BLaER1 (cell line): ENCODE results near the gene EEF1G.
A peak's percentile ranks its signal among the peaks of the same experiment; 100 is the strongest.
"Not testable (repeated sequence)": the region's sequence is repeated elsewhere in the genome, so short reads cannot be mapped to it uniquely, and the experiment has no call there.

Source experiments
- H3K27ac ChIP-seq: shearing (Covaris generic); formaldehyde crosslinking; 2 replicates; pipeline ENCODE4 v1.8.1; 2022
- H3K27me3 ChIP-seq: shearing (Covaris generic); formaldehyde crosslinking; 2 replicates; pipeline ENCODE4 v1.8.1; 2022
- H3K36me3 ChIP-seq: shearing (Covaris generic); formaldehyde crosslinking; 2 replicates; pipeline ENCODE4 v1.8.1; 2022
- H3K4me1 ChIP-seq: shearing (Covaris generic); formaldehyde crosslinking; 2 replicates; pipeline ENCODE4 v1.8.1; 2022
- H3K4me2 ChIP-seq: shearing (Covaris generic); formaldehyde crosslinking; 2 replicates; pipeline ENCODE4 v1.8.1; 2022
- H3K4me3 ChIP-seq: shearing (Covaris generic); formaldehyde crosslinking; 2 replicates; pipeline ENCODE4 v1.8.1; 2022
- H3K9ac ChIP-seq: shearing (Covaris generic); formaldehyde crosslinking; 2 replicates; pipeline ENCODE4 v1.8.1; 2022
- H3K9me3 ChIP-seq: shearing (Covaris generic); formaldehyde crosslinking; 2 replicates; pipeline ENCODE4 v1.8.1; 2022
- H4K20me1 ChIP-seq: shearing (Covaris generic); formaldehyde crosslinking; 2 replicates; pipeline ENCODE4 v1.8.1; 2022
- Cebpa-rat ChIP-seq: shearing (Covaris generic); IDR thresholded peaks from 2 replicates; pipeline ENCODE4 v1.8.1; 2022

EEF1G gene

GRCh38 chr11:62569611-62570010 lies 4.1 kb downstream of the EEF1G start:
- Histone ChIP-seq H4K20me1 (peaks cover 88% of the 10 kb centered on the region), H3K4me2 (peak overlapping the region; percentile 93; the same call in 1 of the 2 replicates), H3K27me3 (no peaks in the 10 kb centered on the region), H3K36me3 (peaks cover 81% of the 10 kb centered on the region), H3K9me3 (no peaks in the 10 kb centered on the region), H3K27ac (no peak overlapping the region), H3K4me3 (no peak overlapping the region), H3K4me1 (peaks cover 38% of the 10 kb centered on the region), H3K9ac (peak overlapping the region; percentile 31; the same call in 1 of the 2 replicates)
- TF ChIP-seq Cebpa-rat, result no peak

DNA sequence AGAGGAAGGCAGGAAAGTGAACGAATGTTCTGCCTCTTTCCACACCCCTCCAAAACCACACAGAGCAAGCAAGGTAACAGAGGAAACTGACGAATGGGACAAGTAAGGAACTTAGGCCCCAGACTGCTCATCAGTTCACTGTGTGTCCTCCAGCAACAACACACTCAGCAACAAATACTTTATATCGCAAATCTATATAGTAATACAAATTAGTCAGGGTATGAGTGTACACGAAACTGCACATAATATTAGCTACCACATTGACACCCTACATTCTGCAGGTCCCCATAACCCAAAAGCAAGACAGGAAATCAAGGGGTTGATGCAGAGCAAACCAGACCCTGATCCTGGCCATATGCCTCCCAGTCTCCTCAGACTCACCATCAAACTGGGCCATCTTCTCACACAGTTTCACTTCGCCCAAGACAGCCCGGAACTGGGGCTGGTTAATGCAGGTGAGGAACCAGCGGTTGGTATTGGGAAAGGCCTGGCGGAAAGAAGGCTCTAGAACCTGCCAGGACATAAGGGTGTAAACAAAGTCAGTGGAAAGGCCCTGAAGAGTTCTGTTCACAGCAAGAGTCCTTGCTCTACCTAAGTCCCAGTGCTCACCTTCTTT lies 6.6 kb downstream of the EEF1G start:
- H3K27ac ChIP-seq, result no peak overlapping the region
- no peak for TF ChIP-seq Cebpa-rat
- H3K4me3 ChIP-seq, result no peak overlapping the region
- no peak overlapping the region; the same call in 1 of the 2 replicates for H3K9ac ChIP-seq
- no peaks in the 10 kb centered on the region for H3K9me3 ChIP-seq
- no peaks in the 10 kb centered on the region for H3K27me3 ChIP-seq
- H3K4me1 ChIP-seq, result peaks cover 27% of the 10 kb centered on the region
- H4K20me1 ChIP-seq, result peaks cover 100% of the 10 kb centered on the region
- no peak overlapping the region for H3K4me2 ChIP-seq
- peaks cover 100% of the 10 kb centered on the region for H3K36me3 ChIP-seq

DNA sequence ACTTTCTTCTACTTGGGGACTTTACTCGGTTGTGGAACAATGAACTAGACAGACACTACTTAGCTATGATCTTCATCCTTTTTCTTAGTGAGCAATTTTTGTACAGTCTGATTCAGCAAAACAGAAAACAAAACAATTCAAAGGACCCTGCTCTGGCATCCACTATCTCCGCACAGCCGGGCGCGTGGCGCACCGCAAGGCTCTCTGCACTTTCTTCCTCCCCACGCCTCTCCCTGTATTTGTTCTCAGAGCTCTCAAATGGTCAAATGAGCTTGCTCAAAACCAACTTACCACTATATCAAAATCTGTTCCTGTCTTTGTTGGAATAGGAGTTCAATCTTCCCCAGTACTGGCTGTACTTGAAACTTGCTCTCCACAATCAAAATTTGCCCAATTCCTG lies 7.4 kb downstream of the EEF1G start:
- no peak overlapping the region for H3K4me2 ChIP-seq
- H3K27ac ChIP-seq, result no peak overlapping the region
- no peaks in the 10 kb centered on the region for H3K9me3 ChIP-seq
- H4K20me1 ChIP-seq, result peaks cover 100% of the 10 kb centered on the region
- H3K4me1 ChIP-seq, result peaks cover 18% of the 10 kb centered on the region
- TF ChIP-seq Cebpa-rat, result no peak
- no peaks in the 10 kb centered on the region for H3K27me3 ChIP-seq
- H3K9ac ChIP-seq, result no peak overlapping the region
- H3K36me3 ChIP-seq, result peaks cover 100% of the 10 kb centered on the region
- no peak overlapping the region for H3K4me3 ChIP-seq

DNA sequence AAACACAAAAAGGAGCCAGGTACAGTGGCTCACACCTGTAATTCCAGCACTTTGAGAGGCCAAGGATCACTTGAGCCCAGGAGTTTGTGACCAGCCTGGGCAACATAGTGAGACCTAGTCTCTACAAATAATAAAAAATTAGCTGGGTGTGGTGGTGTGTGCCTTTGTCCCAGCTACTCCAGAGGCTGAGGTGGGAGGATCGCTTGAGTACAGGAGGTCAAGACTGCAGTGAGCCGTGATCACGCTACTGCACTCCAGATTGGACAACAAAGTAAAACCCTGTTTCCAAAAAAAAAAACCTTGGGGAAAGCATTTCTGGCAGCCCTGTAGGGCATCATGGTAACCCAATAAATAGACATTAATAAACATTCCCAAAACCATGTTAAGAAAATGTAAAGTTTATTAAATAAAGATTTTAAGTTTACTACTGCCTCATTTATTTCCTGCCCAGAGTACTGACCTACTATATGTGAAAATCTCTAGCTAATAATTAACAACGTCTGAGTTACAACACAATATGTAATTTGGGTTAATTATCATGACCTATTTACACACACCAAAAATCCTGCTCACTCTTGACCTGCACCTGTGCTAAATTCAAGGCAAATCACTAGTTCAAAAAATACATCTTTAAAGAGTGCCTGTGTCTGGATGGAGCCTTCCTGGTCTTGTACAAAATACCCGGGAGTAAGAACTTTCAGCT lies 8.4 kb downstream of the EEF1G start:
- Histone ChIP-seq H3K27ac (no peak overlapping the region), H3K9me3 (no peaks in the 10 kb centered on the region), H3K4me3 (no peak overlapping the region), H4K20me1 (peaks cover 100% of the 10 kb centered on the region), H3K27me3 (no peaks in the 10 kb centered on the region), H3K4me1 (peaks cover 8% of the 10 kb centered on the region), H3K36me3 (peaks cover 100% of the 10 kb centered on the region), H3K4me2 (no peak overlapping the region), H3K9ac (no peak overlapping the region)
- no peak for TF ChIP-seq Cebpa-rat

DNA sequence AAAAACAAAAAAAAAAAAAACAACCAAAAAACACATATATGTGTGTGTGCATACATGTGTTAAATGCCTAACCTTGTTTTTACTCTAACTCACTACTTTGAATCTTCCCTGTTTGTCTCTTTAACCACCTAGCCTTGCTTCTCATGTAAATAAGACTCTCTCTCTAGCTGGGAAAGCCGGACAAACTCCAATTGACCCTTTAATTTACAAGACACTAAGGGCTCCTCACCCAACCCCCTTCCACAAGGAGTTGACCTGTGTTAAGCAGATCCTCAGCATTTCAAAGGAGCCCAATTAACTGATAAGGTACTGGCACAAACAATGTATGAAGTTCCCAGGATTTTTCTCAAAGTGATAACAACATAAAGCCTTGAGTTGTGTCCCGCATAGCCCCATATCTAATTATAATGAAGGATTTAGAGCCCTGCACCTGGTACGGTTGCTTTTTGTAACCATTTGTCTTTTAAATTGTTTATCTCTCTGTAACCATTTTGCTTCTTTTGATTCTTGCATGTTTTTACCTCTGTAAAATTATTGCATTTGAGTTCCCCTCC lies 11.9 kb downstream of the EEF1G start:
- peaks cover 88% of the 10 kb centered on the region for H4K20me1 ChIP-seq

DNA sequence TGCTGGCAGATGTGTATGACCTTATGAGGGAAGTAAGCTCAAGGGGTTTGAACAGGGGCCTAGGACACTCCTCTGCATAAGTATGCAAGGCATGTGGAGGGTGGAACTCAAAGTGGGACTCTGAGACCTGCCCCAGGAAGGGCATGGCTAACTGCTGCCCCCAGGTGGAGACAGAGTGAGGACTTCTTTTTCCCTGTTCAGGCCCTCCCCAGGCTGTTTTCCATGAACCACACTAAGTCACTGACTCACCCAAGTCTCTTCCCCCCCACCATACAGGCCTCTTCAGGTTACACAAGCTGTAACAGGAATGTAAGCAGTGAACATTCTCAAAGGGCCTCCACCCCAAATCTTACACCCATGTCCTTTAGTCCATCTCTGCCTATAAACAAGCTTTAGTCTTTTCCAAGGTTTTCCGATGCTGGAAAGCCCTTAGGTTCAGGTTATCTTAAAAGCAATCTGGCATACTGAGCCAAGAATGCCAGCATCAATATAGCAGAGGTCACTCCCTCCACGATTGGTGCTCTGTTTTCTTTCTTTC lies 13.1 kb downstream of the EEF1G start:
- no peak overlapping the region for H3K4me3 ChIP-seq
- H3K4me2 ChIP-seq, result no peak overlapping the region
- peaks cover 41% of the 10 kb centered on the region for H3K4me1 ChIP-seq
- H3K27ac ChIP-seq, result no peak overlapping the region
- H3K27me3 ChIP-seq, result no peaks in the 10 kb centered on the region
- H3K9me3 ChIP-seq, result no peaks in the 10 kb centered on the region
- peaks cover 79% of the 10 kb centered on the region for H4K20me1 ChIP-seq
- peaks cover 81% of the 10 kb centered on the region for H3K36me3 ChIP-seq
- no peak overlapping the region for H3K9ac ChIP-seq
- no peak for TF ChIP-seq Cebpa-rat

More for the DNA sequence above, 11.9 kb downstream of the EEF1G start:
- peaks cover 92% of the 10 kb centered on the region for H3K36me3 ChIP-seq
- H3K9me3 ChIP-seq, H3K27me3 ChIP-seq, H3K4me3 ChIP-seq, H3K27ac ChIP-seq, H3K4me2 ChIP-seq, H3K9ac ChIP-seq: not testable (repeated sequence)
- H3K4me1 ChIP-seq, result peaks cover 30% of the 10 kb centered on the region

DNA sequence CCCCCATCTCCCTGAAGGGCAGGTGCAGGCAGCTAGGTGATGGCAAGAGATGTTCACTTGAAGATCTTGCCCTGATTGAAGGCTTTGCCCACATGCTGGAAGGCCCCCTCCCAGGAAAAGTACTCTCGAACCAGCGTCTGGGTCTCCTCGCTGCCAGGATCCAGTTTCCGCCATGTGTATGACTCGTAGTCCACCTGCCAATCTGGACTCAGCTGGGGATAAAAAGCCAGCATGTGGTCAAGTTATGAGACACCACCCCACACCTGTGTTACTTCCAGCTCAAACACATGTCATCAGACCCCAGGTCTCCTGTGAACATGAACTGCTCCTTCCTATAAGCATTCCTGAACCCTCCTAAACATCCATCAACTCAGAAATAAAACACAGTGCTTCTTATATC lies 14.1 kb downstream of the EEF1G start:
- peaks cover 68% of the 10 kb centered on the region for H4K20me1 ChIP-seq
- H3K4me2 ChIP-seq, H3K27ac ChIP-seq, H3K9ac ChIP-seq, H3K4me3 ChIP-seq, H3K27me3 ChIP-seq, H3K9me3 ChIP-seq: not testable (repeated sequence)
- H3K36me3 ChIP-seq, result peaks cover 71% of the 10 kb centered on the region
- H3K4me1 ChIP-seq, result peaks cover 52% of the 10 kb centered on the region

DNA sequence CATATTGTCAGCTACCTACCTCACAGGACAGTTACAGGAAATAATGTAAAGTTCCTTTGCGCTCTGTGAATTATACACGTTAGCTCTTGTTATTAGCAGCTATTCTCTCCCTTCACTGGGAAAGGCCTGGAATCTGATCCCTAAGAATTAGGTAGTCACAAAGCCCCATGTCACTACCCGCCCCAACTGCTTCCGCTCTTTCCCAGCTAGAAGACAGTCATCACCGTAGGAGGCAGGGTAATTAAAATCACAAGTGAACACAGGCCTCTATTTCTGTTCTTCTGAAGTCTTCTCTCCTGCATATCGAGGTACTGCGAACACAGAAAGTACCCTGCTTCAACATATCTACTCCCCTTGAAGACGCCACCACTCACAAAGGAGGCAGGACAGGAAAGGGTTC lies 14.5 kb downstream of the EEF1G start:
- peaks cover 67% of the 10 kb centered on the region for H3K36me3 ChIP-seq
- peaks cover 64% of the 10 kb centered on the region for H4K20me1 ChIP-seq
- H3K9ac ChIP-seq, result no peak overlapping the region
- no peaks in the 10 kb centered on the region for H3K27me3 ChIP-seq
- no peak overlapping the region for H3K27ac ChIP-seq
- TF ChIP-seq Cebpa-rat, result no peak
- H3K4me3 ChIP-seq, result no peak overlapping the region
- no peak overlapping the region for H3K4me2 ChIP-seq
- no peaks in the 10 kb centered on the region for H3K9me3 ChIP-seq
- peaks cover 56% of the 10 kb centered on the region for H3K4me1 ChIP-seq

- 0 out of 2 replicates have a peak overlapping the region, but pooled peaks have one; percentile 15 for H3K27ac ChIP-seq
These were observed 15.0 kb downstream of the EEF1G start for GRCh38 chr11:62558669-62559068.

More at GRCh38 chr11:62558669-62559068, 15.0 kb downstream of the EEF1G start:
- H3K9me3 ChIP-seq, result no peaks in the 10 kb centered on the region
- TF ChIP-seq Cebpa-rat, result no peak
- H3K4me3 ChIP-seq, result no peak overlapping the region
- peaks cover 61% of the 10 kb centered on the region for H3K4me1 ChIP-seq
- no peaks in the 10 kb centered on the region for H3K27me3 ChIP-seq
- peaks cover 59% of the 10 kb centered on the region for H4K20me1 ChIP-seq
- H3K36me3 ChIP-seq, result peaks cover 61% of the 10 kb centered on the region
- no peak overlapping the region for H3K9ac ChIP-seq
- peak overlapping the region; percentile 91 for H3K4me2 ChIP-seq
